Activated CD4-positive, alpha-beta T cell treated with anti-CD3 and anti-CD28 coated beads for 48 hours (primary cell): Measurements from ENCODE around the gene MYADML2.
A peak's percentile ranks its signal among the peaks of the same experiment; 100 is the strongest.

Experiments
- DNase-seq: peaks from one replicate; pipeline ENCODE4 v3.0.0-alpha.2; 2020

MYADML2 gene

DNA sequence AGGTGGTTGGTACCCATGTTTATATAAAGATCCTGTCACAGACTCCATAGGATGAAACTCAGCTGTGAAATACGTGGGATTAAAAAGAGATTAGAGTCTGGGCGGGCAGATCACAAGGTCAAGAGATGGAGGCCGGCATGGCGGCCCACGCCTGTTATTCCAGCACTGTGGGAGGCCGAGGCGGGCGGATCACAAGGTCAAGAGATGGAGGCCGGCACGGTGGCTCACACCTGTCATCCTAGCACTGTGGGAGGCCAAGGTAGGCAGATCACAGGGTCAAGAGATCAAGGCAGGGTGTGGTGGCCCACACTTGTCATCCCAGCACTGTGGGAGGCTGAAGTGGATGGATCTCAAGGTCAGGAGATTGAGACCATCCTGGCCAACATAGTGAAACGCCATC lies 51.6 kb downstream of the MYADML2 start:
- DNase-seq = no peak

- DNase-seq = no peak
Measured at GRCh38 chr17:81891303-81891552, 55.8 kb downstream of the MYADML2 start.

DNA sequence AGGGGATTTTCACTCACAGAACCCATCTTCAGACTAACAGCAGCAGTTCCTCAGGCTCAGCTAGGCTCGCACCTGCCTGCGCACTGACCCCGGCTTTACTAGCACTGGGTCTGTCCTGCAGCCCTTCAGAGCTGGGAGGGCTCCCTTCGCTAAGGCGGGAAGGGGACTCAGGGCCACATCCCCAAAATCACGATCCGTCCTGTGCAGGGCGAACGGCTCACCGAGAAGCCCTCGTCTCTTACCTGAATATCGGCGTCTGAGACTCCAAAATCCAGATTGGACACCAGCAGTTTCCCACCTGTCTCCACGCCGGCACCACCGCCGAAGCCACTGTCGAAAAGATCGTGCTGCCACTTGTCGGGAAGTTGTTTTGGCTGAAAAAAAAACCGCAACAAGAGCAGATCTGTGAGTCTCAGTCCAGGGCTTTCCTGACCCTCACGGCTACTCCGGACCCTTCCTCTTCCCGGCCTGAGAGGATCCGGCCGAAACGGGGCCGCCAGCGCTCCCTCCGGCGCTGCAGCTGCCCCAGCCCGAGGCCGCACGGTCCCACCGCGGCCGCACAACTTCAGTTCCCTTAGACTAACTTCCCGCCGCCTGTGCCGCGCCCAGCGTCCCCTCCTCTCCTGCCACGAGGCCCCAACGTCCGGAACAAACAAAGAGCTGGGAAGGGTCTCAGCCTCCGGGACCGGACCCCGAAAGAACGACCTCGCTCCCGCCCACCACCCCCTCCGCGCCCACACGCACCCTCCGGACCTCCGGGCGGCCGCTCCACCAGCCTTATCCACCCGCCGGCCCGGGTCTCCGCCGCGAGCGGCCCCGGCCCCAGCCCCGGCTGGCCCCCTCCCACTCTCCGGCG lies 56.4 kb downstream of the MYADML2 start:
- peak; percentile 49 for DNase-seq
